BJ (cell line): ENCODE results near the gene DNMT3A. TPM values are rescaled to one million over a fixed set of nuclear protein-coding genes. Genes with fewer than 3 reads are reported as not detected.

Source experiments
- CTCF ChIA-PET: fragments of 350-600 bp; formaldehyde crosslinking; extraction: SDS; loops from one replicate; lab custom pipeline; 2021; ENCODE audit warnings: antibody characterized with exemption, inconsistent platforms; lab: Yijun Ruan, JAX
- POLR2A ChIA-PET: fragments of 300-600 bp; sonication (Branson Sonifier 250); formaldehyde crosslinking; extraction: SDS; loops from one replicate; lab custom pipeline; 2021; ENCODE audit warnings: antibody characterized with exemption; lab: Charles Lee
- DNase-seq: peaks from one replicate; pipeline ENCODE4 v3.0.0-alpha.2; 2011; ENCODE audit warnings: low read depth
- H3K27me3 ChIP-seq: 2 replicates; pipeline ENCODE4 v1.6.0; 2011; ENCODE audit warnings: low read length; ENCODE audit not compliant: control insufficient read depth, insufficient read depth
- H3K36me3 ChIP-seq: 2 replicates; pipeline ENCODE4 v1.5.1; 2011; ENCODE audit warnings: low read length; ENCODE audit not compliant: control insufficient read depth, insufficient read depth
- H3K4me3 ChIP-seq: 2 replicates; pipeline ENCODE4 v1.5.1; 2011; ENCODE audit warnings: low read depth, mild to moderate bottlenecking, control low read depth, low read length
- polyA plus RNA-seq: library from polyadenylated mRNA; depleted of rRNA; stranded (reverse); fragments of >200 nt; gene quantifications from 2 replicates; pipeline ENCODE4 v1.2.3, GENCODE V29; 2011
- TF ChIP-seq, protein P1 (sequence below): IDR thresholded peaks from 2 replicates; pipeline ENCODE4 v1.5.1; 2011; ENCODE audit warnings: low read depth, mild to moderate bottlenecking, control low read depth, inconsistent platforms, low read length, moderate library complexity; ENCODE audit not compliant: insufficient read depth

DNMT3A gene
- polyA plus RNA-seq, 1 experiment, result 3.0 TPM

DNA sequence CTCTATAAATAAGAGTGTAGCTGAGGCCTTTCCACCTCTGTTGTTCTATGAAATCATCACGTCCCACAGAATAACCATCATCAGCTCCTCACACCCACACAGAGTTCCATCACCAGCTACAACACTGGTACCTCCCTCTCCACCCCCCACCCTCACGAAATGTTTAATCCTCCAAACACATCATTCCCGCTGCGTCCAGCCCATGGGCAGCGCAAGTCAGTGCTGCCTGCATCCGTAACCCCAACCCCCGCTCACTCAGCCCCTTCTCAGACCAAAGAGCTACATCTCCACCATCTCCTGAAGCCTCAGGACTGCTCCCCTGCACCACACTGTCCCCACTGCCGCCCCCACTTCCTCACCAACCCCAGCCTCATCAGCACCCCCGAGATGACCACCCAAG, 19.4 kb downstream of the DNMT3A start:
- Histone ChIP-seq H3K4me3 (no peak overlapping the region), H3K27me3 (no peaks in the 10 kb centered on the region), H3K36me3 (peaks cover 2% of the 10 kb centered on the region)
- DNase-seq, result no peak
- TF ChIP-seq, protein P1, sequence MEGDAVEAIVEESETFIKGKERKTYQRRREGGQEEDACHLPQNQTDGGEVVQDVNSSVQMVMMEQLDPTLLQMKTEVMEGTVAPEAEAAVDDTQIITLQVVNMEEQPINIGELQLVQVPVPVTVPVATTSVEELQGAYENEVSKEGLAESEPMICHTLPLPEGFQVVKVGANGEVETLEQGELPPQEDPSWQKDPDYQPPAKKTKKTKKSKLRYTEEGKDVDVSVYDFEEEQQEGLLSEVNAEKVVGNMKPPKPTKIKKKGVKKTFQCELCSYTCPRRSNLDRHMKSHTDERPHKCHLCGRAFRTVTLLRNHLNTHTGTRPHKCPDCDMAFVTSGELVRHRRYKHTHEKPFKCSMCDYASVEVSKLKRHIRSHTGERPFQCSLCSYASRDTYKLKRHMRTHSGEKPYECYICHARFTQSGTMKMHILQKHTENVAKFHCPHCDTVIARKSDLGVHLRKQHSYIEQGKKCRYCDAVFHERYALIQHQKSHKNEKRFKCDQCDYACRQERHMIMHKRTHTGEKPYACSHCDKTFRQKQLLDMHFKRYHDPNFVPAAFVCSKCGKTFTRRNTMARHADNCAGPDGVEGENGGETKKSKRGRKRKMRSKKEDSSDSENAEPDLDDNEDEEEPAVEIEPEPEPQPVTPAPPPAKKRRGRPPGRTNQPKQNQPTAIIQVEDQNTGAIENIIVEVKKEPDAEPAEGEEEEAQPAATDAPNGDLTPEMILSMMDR, result no peak
- ChIA-PET CTCF (no interaction called here), POLR2A (no interaction called here)

DNA sequence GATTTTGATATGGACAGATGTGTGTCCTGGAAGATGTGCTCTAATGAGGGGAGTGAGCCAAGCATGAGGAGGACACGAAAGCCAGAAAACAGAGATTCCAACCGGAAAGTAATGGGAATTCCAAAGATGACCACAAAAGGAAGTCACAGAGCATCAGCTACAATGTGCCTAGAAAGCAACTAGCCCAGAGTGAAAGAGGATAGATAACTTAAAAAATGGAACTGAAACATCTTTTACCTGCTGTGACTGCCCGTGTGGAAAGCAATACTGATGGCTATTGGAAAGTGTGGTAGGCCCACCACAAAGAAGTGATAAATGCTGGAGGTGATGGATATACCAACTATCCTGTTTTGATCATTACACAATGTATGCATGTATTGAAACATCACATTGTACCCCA, 21.6 kb downstream of the DNMT3A start:
- DNase-seq, result no peak
- no peak overlapping the region for H3K4me3 ChIP-seq
- CTCF ChIA-PET, result no interaction called here
- H3K27me3 ChIP-seq, result no peaks in the 10 kb centered on the region
- H3K36me3 ChIP-seq, result no peaks in the 10 kb centered on the region
- POLR2A ChIA-PET, result no interaction called here
- TF ChIP-seq, protein P1, result no peak

DNA sequence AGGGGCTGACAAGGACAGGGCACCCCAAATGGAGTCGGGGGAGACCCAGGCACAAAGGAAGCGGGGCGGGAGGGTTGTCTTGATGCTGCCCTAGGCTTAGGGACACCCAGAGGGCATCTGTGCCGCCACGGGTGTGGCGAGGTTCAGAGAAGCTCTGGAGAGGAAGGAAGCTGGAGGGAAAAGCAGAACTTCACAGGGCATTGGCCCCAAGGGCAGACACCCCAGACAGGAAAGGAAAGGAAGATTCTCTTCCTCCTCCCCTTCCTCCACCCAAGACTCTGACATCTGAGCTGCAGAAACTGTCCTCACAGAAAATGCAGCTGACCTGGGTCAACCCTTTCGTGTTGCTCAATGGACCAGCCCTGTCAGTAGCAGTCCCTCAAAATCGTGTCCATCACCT, 25.6 kb downstream of the DNMT3A start:
- POLR2A ChIA-PET, result no interaction called here
- Histone ChIP-seq H3K36me3 (peaks cover 6% of the 10 kb centered on the region), H3K27me3 (no peaks in the 10 kb centered on the region), H3K4me3 (no peak overlapping the region)
- CTCF ChIA-PET, result no interaction called here
- TF ChIP-seq, protein P1, result no peak
- DNase-seq, result no peak

DNA sequence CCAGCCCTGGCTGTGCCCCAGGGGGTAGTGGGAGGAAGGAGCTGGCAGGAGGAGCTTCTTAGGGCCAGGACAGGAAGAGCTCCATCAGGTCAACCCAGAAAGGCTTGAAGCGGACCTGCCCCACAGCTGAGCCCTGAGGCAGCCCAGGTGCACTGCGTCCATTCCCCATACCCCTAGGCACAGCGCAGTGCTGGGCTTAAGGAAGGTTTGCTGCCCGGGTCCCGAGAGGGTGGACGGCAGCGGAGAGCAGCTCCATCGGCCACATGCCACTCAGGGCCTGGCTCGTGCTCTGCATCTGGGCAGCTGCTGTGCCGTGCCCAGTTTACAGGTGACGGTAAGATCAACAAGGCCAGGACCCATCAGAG, 26.4 kb downstream of the DNMT3A start:
- no peaks in the 10 kb centered on the region for H3K27me3 ChIP-seq
- TF ChIP-seq, protein P1, result no peak
- DNase-seq, result no peak
- H3K36me3 ChIP-seq, result peaks cover 6% of the 10 kb centered on the region
- ChIA-PET POLR2A (no interaction called here), CTCF (interaction anchor here (1.0 to 1.8 kb wide), 2 partner anchors 11 to 47 kb away, joined by 3 to 7 read pairs; no protein-coding TSS in a partner anchor)
- H3K4me3 ChIP-seq, result no peak overlapping the region

DNA sequence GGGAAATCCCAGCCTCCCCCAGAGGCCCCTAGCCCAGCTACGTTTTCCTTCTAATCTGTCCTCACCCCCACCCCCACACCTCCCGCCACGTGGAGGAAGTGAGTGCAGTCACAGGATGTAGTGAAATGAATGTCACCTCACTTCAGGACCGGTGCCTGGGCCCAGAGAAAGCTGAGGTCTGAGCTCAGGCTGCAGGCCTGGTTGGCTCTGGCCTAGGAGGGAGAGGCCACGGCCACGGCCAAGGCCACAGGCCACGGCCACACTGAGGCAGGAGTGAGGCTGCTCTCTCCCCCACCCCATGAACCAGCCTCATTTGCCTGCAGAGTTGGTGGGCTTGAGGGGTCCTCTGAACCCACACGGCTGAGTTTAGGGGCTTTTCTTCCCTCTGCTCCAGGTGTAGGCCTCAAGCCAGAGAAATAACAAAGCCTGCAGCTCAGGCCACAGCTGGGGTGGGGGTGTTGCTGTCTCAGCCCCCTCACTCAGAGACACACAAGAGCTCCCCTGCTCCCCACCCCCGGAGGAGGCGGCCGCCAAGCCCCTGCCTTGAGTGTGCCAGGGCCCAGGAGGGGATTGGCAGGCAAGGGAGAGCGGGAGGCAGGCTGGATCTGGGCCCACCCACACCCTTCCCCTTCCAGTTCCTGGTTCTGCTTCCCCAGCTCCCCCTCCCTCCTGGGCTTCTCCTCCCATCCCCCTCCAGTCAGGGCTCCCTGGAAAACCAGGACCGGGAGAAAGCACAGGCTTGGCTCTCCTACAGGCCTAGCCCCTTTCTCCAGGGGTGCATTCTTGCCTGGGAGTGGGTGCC, 27.0 kb downstream of the DNMT3A start:
- CTCF ChIA-PET, result interaction anchor here (1.0 to 1.8 kb wide), 3 partner anchors 10 to 47 kb away, joined by 3 to 7 read pairs (median 3); no protein-coding TSS in a partner anchor

More for the DNA sequence above, 27.0 kb downstream of the DNMT3A start:
- DNase-seq, result no peak
- TF ChIP-seq, protein P1, result no peak
- H3K27me3 ChIP-seq, result no peaks in the 10 kb centered on the region
- H3K36me3 ChIP-seq, result peaks cover 7% of the 10 kb centered on the region
- no peak overlapping the region for H3K4me3 ChIP-seq
- POLR2A ChIA-PET, result no interaction called here
